Glutamatergic neuron (in vitro differentiated cells): ENCODE data around the gene C17orf107. TPM values are rescaled to one million over a fixed set of nuclear protein-coding genes. Genes with fewer than 3 reads are reported as not detected.

Source experiments
- DNase-seq: peaks from one replicate; pipeline ENCODE4 v3.0.0; 2022
- H3K27ac Mint-ChIP-seq: one replicate; pipeline ENCODE4 v1.8.0; 2020; ENCODE audit warnings: mild to moderate bottlenecking, mixed read lengths, inconsistent platforms; ENCODE audit not compliant: unreplicated experiment
- H3K27me3 Mint-ChIP-seq: one replicate; pipeline ENCODE4 v1.8.0; 2020; ENCODE audit warnings: mild to moderate bottlenecking, moderate library complexity, mixed read lengths, inconsistent platforms; ENCODE audit not compliant: unreplicated experiment
- H3K36me3 Mint-ChIP-seq: one replicate; pipeline ENCODE4 v1.8.0; 2020; ENCODE audit warnings: mild to moderate bottlenecking, mixed read lengths, inconsistent platforms; ENCODE audit not compliant: unreplicated experiment
- H3K4me1 Mint-ChIP-seq: one replicate; pipeline ENCODE4 v1.8.0; 2020; ENCODE audit warnings: mild to moderate bottlenecking, low read depth, mixed read lengths, inconsistent platforms; ENCODE audit not compliant: unreplicated experiment
- H3K4me3 Mint-ChIP-seq: one replicate; pipeline ENCODE4 v1.8.0; 2020; ENCODE audit warnings: mild to moderate bottlenecking, mixed read lengths, inconsistent platforms; ENCODE audit not compliant: unreplicated experiment
- H3K9me3 Mint-ChIP-seq: one replicate; pipeline ENCODE4 v1.8.0; 2020; ENCODE audit warnings: mild to moderate bottlenecking, moderate library complexity, mixed read lengths, inconsistent platforms; ENCODE audit not compliant: unreplicated experiment
- CTCF ChIP-seq: fragments of 200-600 bp; sonication (generic); IDR thresholded peaks from one replicate; pipeline ENCODE4 v1.5.0; 2021; ENCODE audit not compliant: partially characterized antibody, unreplicated experiment
- total RNA-seq: library from RNA; stranded (reverse); fragmentation: NEBNext Ultra II Directional; extraction: Animal tissue kit (Norgen Biotek cat#: 25700); gene quantifications from one replicate; pipeline ENCODE4 v1.2.1, GENCODE V29; 2021; ENCODE audit not compliant: unreplicated experiment

The C17orf107 gene
- total RNA-seq, 1 donor from 2014 or later: 11.1 TPM

- Mint-ChIP-seq H3K4me1 (peaks cover 21% of the 10 kb centered on the region), H3K9me3 (peaks cover 8% of the 10 kb centered on the region), H3K4me3 (peak overlapping the region; percentile 98), H3K27me3 (peaks cover 14% of the 10 kb centered on the region), H3K27ac (peak overlapping the region; percentile 98), H3K36me3 (no peaks in the 10 kb centered on the region)
- peak; percentile 69 for DNase-seq
- TF ChIP-seq CTCF: no peak
Observed at GRCh38 chr17:4940555-4941318, 41.4 kb downstream of the C17orf107 start.

- peaks cover 15% of the 10 kb centered on the region for H3K27me3 Mint-ChIP-seq
- peak overlapping the region; percentile 98 for H3K4me3 Mint-ChIP-seq
- TF ChIP-seq CTCF: no peak
- H3K9me3 Mint-ChIP-seq: peaks cover 8% of the 10 kb centered on the region
- H3K27ac Mint-ChIP-seq: peak overlapping the region; percentile 98
- no peak for DNase-seq
- no peaks in the 10 kb centered on the region for H3K36me3 Mint-ChIP-seq
- H3K4me1 Mint-ChIP-seq: peaks cover 22% of the 10 kb centered on the region
Observed at GRCh38 chr17:4941319-4941610, 41.9 kb downstream of the C17orf107 start.

GRCh38 chr17:4942760-4943508 lies 43.6 kb downstream of the C17orf107 start:
- H3K9me3 Mint-ChIP-seq: peaks cover 10% of the 10 kb centered on the region
- DNase-seq: no peak
- TF ChIP-seq CTCF: no peak
- peaks cover 16% of the 10 kb centered on the region for H3K27me3 Mint-ChIP-seq
- peak overlapping the region; percentile 43 for H3K27ac Mint-ChIP-seq
- H3K36me3 Mint-ChIP-seq: peaks cover 5% of the 10 kb centered on the region
- peaks cover 27% of the 10 kb centered on the region for H3K4me1 Mint-ChIP-seq
- H3K4me3 Mint-ChIP-seq: no peak overlapping the region

- DNase-seq: no peak
- no peak overlapping the region for H3K4me3 Mint-ChIP-seq
- H3K27ac Mint-ChIP-seq: peak overlapping the region; percentile 52
- H3K4me1 Mint-ChIP-seq: peaks cover 20% of the 10 kb centered on the region
- peaks cover 16% of the 10 kb centered on the region for H3K27me3 Mint-ChIP-seq
- TF ChIP-seq CTCF: no peak
- H3K36me3 Mint-ChIP-seq: peaks cover 5% of the 10 kb centered on the region
- H3K9me3 Mint-ChIP-seq: peaks cover 12% of the 10 kb centered on the region
Observed at GRCh38 chr17:4944163-4944553, 44.8 kb downstream of the C17orf107 start.
